Measurements from ENCODE around the gene TMEM131.
"Not testable (repeated sequence)": the region's sequence is repeated elsewhere in the genome, so short reads cannot be mapped to it uniquely, and the experiment has no call there.

Gene TMEM131

DNA sequence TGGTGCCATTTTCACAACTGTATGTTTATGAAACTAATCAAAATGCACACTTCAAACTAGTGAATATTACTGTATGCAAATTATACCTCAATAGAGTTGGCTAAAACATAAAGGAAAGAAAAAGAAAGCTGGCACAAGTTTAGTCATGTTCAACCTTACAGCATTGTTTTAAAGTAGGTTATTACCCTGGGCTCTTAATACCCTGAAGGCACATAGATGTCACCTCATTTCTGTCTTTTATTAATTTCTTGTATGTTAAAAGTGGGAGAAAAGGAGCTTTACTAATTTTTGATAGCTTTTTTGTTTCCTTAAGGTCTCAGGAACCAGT, 32.7 kb downstream of the TMEM131 start:
- in situ Hi-C loops (cut with MboI; ENCODE audit: low sequenced_read_pairs) = no loop called here

DNA sequence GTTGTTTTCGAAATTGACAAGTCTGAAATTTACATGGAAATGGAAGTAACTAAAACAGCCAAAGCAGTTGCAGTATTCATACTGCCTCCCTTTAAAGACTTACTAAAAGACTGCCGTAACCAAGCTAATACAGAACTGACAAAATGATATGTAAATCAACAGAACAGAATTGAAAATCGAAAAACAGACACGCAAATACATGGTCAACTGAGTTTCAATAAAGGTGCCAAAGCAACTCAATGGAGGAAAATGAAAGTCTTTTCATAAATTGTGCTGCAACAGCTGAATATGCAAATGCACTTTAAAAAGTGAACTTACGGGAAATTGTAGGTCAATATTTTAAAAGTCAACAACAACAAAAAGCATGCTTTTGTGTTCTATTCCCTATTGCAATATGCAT, 34.2 kb downstream of the TMEM131 start:
- in situ Hi-C loops (cut with MboI; ENCODE audit: low sequenced_read_pairs) = no loop called here

DNA sequence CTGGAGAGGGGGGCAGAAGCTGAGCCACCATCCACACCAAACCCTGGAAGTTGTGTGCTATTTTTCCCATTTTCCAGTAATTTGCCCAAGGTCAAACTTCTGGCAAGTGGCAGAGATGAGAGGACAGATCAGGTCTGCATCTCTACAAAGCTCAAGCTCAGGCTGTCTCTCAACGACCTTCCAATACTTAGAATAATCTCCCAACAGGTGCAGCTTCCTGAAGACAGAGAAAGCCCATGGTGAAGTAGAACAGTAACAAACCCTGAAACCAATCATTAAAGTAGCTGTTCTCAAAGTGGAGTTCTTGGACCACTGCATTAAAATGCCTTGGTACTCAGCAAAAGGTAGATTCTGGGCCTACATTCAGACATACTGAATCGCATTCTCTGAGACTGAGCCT, 37.6 kb downstream of the TMEM131 start:
- in situ Hi-C loops (cut with MboI; ENCODE audit: low sequenced_read_pairs) = no loop called here

GRCh38 chr2:97957432-97958183, 38.1 kb downstream of the TMEM131 start:
- in situ Hi-C loops (cut with MboI; ENCODE audit: low sequenced_read_pairs) = no loop called here

DNA sequence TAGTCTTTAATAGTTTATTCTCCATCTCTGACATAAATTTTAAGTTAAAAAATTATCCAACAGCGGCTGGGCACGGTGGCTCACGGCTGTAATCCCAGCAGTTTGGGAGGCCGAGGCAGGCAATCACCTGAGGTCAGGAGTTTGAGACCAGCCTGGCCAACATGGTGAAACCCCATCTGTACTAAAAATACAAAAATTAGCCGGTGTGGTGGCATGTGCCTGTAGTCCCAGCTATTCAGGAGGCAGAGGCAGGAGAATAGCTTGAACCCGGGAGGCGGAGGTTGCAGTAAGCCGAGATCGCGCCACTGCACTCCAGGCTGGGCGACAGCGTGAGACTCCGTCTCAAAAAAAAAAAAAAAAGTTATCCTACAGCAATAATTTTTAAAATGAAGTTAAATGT, 39.0 kb downstream of the TMEM131 start:
- in situ Hi-C loops (cut with MboI; ENCODE audit: low sequenced_read_pairs) = not testable (repeated sequence)

GRCh38 chr2:97953853-97954252, 41.9 kb downstream of the TMEM131 start:
- in situ Hi-C loops (cut with MboI; ENCODE audit: low sequenced_read_pairs) = no loop called here

DNA sequence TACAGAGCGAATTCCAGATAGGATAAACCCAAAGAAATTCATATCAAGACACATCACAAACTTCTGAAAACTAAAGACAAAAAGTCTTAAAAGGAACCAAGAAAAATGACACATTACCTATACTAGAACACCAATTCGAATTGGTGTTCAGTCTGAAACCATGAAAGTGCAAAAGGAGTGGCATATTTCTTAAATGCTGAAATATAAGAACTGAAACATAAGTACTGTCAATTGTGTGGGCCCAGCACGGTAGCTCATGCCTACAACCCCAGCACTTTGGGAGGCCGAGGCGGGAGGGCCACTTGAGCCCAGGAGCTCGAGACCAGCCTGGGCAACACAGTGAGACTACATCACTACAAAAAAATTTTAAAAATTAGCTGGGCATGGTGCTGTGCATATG, 43.4 kb downstream of the TMEM131 start:
- in situ Hi-C loops (cut with MboI; ENCODE audit: low sequenced_read_pairs) = no loop called here

DNA sequence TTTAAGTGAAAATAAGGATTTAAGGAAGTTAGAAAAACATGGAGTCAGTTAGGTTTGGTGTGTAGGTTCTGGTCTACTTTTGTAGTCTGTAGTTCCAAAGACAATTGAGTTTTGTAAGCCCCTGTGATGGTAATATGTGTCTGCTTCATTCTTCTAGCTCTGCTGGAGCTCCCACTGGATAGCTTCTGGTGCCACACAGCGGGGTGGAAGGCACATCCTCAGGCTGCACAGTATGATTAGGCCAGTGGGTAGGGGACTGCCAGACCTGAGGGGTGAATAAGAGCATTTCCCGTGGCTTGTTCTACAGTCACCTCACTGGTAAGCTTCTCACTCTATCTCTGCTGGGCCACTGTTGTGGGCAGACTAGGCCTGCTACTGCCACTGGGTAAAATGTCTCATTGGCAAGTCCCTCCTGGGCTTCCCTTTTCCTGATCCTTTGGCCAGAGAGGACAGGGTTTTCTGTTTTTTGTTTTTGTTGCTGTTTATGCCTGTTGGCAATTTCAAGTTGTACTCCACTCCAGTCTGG, 44.5 kb downstream of the TMEM131 start:
- in situ Hi-C loops (cut with MboI; ENCODE audit: low sequenced_read_pairs) = no loop called here

- in situ Hi-C loops (cut with MboI; ENCODE audit: low sequenced_read_pairs) = no loop called here
Measured at GRCh38 chr2:97950329-97951154, 45.2 kb downstream of the TMEM131 start.

DNA sequence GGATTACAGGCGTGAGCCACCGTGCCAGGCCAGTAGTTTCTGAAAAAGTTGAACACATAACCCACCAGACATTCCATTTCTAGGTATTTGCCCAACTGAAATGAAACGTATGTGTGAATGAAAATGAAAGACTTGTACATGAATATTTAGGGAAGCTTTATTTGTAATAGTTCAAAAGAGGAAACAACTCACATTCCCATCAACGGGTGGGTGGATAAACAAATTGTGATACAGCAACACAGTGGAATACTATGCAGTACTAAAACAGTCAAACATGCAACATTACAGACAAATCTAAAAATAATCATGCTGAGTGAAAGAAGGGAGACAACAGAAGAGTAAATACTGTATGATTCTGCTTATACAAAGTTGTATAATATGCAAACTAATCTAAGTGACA, 46.8 kb downstream of the TMEM131 start:
- in situ Hi-C loops (cut with MboI; ENCODE audit: low sequenced_read_pairs) = no loop called here

- in situ Hi-C loops (cut with MboI; ENCODE audit: low sequenced_read_pairs) = no loop called here
Measured at GRCh38 chr2:97945791-97946190, 50.0 kb downstream of the TMEM131 start.

GRCh38 chr2:97936881-97937280, 58.9 kb downstream of the TMEM131 start:
- in situ Hi-C loops (cut with MboI; ENCODE audit: low sequenced_read_pairs) = no loop called here

DNA sequence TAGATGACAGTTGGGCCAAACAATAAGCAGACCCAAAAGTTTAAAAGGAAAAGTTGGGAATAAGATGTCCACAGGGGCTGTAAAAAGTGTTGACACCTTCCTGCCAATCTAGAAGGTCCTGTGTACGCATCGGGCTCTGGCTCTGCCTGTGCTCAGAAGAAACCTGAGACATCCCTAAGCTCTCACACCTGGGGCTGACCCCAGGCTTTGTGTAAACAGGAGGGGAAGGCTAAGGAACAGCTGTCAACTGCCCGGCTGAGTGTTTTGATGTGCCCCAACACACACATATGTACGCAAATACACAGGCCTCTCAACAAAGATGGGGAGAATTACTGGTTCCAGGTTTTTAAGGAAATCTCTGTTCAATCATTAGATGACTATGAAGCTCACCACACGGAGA, 59.5 kb downstream of the TMEM131 start:
- in situ Hi-C loops (cut with MboI; ENCODE audit: low sequenced_read_pairs) = no loop called here

DNA sequence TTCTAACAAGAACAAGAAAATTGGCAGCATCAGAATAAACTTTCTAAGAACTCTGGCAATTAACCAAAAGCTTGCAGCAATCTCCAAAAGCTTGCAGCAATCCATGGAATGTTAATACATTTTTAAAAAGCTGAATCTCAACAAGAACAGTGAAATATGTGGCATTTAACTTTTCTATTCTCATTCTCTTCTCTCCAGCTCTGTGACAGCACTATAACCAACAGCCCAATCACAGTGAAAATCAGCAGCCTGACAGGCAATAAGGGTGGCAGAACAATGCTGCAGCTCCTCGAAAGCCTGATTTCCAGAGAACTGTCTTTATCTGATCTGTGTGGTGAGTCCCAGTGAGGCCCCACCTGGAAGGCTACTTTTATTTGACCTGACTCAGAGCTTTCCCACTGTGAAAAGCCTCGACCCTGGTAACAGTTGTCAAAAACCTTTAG, 60.0 kb downstream of the TMEM131 start:
- in situ Hi-C loops (cut with MboI; ENCODE audit: low sequenced_read_pairs) = no loop called here

GRCh38 chr2:97932975-97933662, 62.6 kb downstream of the TMEM131 start:
- in situ Hi-C loops (cut with MboI; ENCODE audit: low sequenced_read_pairs) = no loop called here

DNA sequence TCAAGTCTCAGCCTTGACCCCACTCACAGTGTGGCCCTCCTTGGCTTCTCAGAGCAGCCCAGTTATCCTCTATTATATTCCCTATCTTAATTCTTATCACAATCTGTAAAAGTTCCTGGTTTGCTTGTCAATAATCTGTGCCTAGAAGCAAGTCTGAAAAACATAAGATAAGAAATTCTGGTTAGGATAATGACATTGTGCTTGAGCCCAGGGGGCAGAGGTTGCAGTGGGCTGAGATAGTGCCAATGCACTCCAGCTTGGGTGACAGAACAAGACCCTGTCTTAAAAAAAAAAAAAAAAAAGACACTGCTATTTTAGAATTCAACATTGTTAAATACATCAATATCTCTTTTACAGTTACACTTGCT, 63.9 kb downstream of the TMEM131 start:
- in situ Hi-C loops (cut with MboI; ENCODE audit: low sequenced_read_pairs) = no loop called here

- in situ Hi-C loops (cut with MboI; ENCODE audit: low sequenced_read_pairs) = no loop called here
Measured at GRCh38 chr2:97931118-97931857, 64.5 kb downstream of the TMEM131 start.

DNA sequence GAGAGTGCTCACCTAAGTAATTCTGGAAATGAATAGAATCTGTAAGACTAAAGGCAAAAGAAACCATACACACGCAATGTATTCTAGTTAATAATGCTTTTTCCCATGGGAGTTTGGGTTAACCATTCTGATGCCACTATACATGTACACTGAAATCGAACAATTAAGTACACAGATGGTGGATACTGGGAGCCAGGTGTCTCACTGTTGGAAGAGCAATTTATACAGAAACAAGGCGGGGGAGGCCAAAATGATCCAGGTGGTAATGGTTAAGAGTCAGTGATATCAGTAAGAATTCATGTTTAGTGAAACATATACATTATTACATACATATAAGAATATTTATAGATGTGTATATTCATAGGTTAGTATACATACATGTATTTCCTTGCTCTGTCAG, 67.2 kb downstream of the TMEM131 start:
- in situ Hi-C loops (cut with MboI; ENCODE audit: low sequenced_read_pairs) = no loop called here

DNA sequence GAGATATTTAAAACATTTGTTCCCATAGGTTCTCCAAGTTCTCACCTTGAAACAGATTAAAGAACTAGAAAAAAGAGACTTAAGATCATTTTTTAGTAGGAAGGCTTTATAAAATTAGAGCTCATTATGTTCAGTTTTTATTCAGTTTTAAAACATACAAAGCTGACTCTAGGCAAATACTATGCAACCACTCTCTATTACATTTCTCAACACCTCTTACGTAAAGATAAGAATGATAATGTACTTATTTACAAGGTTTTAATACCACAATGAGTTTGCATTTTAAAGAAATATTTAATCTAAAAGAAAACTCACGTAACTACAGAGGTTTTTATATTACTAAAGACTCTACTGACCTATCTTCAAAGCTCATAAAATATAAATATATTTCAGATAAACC, 68.8 kb downstream of the TMEM131 start:
- in situ Hi-C loops (cut with MboI; ENCODE audit: low sequenced_read_pairs) = no loop called here

DNA sequence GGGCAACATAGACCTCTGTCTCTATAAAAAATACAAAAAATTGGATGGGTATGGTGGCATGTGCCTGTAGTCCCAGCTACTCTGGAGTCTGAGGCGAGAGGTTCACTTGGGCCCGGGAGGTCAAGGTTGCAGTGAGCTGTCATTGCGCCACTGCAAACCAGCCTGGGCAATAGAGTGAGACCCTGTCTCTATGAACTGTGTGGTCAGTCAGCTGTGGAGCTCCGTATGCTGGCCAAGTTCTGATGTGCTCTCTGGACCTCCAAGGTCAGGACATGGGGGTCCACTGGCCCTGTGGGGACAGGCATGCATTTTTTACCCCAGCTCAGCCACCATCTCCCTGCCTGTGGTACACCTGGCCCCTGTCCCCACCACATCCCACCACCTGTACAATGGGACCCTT, 71.6 kb downstream of the TMEM131 start:
- in situ Hi-C loops (cut with MboI; ENCODE audit: low sequenced_read_pairs) = no loop called here

GRCh38 chr2:97919858-97920257, 75.9 kb downstream of the TMEM131 start:
- in situ Hi-C loops (cut with MboI; ENCODE audit: low sequenced_read_pairs) = no loop called here

Measured in HL-60/S4 treated with retinoic acid at 250 ng/mL for 4 days and 3 days (cell line).